ENCODE measurements around the gene ADORA1. TPM values are rescaled to one million over a fixed set of nuclear protein-coding genes. Genes with fewer than 3 reads are reported as not detected.

ADORA1 gene
- total and polyA plus RNA-seq, 2 donors (not counting 3 experiments of a cell fraction or from before 2014, with no cell fraction given), result 0.15 TPM; not detected in 1

DNA sequence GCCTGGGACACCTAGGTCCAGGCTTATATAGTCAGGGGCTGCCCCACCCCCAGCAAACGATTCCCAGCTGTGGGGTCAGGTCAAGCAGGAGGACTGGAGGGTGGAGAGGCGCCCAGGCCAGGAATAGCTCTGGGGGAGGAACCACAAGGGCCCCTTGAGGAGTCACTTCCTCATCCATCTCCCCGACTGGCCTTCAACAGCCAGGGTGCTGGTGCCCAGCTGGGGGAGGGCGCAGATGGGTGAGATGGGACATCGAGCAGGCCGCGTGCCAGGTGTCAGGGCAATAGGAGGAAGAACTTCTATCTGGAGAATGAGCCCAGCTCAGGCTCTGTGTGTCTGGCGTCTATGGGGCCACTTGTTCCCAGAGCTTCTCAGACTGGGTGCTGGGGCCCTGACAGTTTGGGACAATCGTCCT lies 48.3 kb downstream of the ADORA1 start:
- BruUV-seq (replicated peaks), result no TSS peak
- intact Hi-C loops (cut with micrococcal nuclease) (no loop called here), dilution Hi-C loops (cut with MboI; ENCODE audit: extremely low pct_ligation_motif_present, low sequenced_read_pairs) (no loop called here)
- Histone ChIP-seq H3K4me3 (replicated peaks in 1 of 3; ENCODE audit: insufficient read depth in 1 of 3, low read depth in 1 of 3, low read length in 3 of 3) (no peak overlapping the region), H3K9me1 (replicated peaks; ENCODE audit: control insufficient read depth, extremely low read depth, insufficient read depth, low read length) (no peaks in the 10 kb centered on the region), H3K9me3 (replicated peaks; ENCODE audit: control insufficient read depth, insufficient read depth, low read length) (no peaks in the 10 kb centered on the region), H3K27ac (ENCODE audit: insufficient read depth, low read depth, low read length) (no peak overlapping the region), H3K9ac (replicated peaks; ENCODE audit: extremely low read depth, insufficient read depth, low read length) (no peak overlapping the region), H3K79me2 (ENCODE audit: control insufficient read depth, insufficient read depth, low read length) (no peaks in the 10 kb centered on the region), H2AFZ (ENCODE audit: low read depth, low read length) (no peak overlapping the region), H3K4me1 (ENCODE audit: control insufficient read depth, extremely low read depth, insufficient read depth, low read length) (peaks cover 6% of the 10 kb centered on the region), H4K20me1 (replicated peaks; ENCODE audit: control insufficient read depth, extremely low read depth, insufficient read depth, low read length) (no peaks in the 10 kb centered on the region), H3K36me3 (ENCODE audit: control insufficient read depth in 2 of 2, extremely low read depth in 1 of 2, insufficient read depth in 2 of 2, low read length in 2 of 2) (no peaks in the 10 kb centered on the region), H3K4me2 (ENCODE audit: insufficient read depth, low read length) (no peak overlapping the region), H3K27me3 (ENCODE audit: control insufficient read depth in 2 of 2, insufficient read depth in 2 of 2, low read length in 2 of 2) (no peaks in the 10 kb centered on the region)
- DNase-seq (ENCODE audit: low read depth, low spot score) (no peak), FAIRE-seq (no peak)
- ChIA-PET POLR2A (interaction anchor here (0.5 kb wide), 1 partner anchor 15 kb away, joined by 4 read pairs; no protein-coding TSS in a partner anchor), CTCF (interaction anchor here (1.2 to 3.6 kb wide), 5 partner anchors 10 to 136 kb away, joined by 3 to 17 read pairs (median 5); no protein-coding TSS in a partner anchor)
- TF ChIP-seq JUN (IDR thresholded peaks at IDR 0.05; ENCODE audit: borderline replicate concordance, insufficient read depth, insufficient read length, low read depth) (no peak), POLR2A (IDR thresholded peaks at IDR 0.05; ENCODE audit: low read depth, low read length) (no peak), FOS (IDR thresholded peaks at IDR 0.05; ENCODE audit: borderline replicate concordance, insufficient read depth, low read length) (no peak), EZH2 (IDR thresholded peaks at IDR 0.05; ENCODE audit: borderline replicate concordance, low read depth, low read length, severe bottlenecking) (no peak), MYC (IDR thresholded peaks at IDR 0.05; ENCODE audit: low read depth, low read length) (no peak), GATA2 (IDR thresholded peaks at IDR 0.05; ENCODE audit: insufficient read depth, insufficient read length, low read depth, low read length) (no peak), POLR2AphosphoS5 (IDR thresholded peaks at IDR 0.05; ENCODE audit: insufficient read depth, low read depth, low read length) (no peak), CTCF (IDR thresholded peaks at IDR 0.05; ENCODE audit: extremely low read depth in 1 of 2, insufficient read depth in 1 of 2, low read depth in 1 of 2, low read length in 2 of 2) (no peak)
- TF ChIP-seq, protein P1, sequence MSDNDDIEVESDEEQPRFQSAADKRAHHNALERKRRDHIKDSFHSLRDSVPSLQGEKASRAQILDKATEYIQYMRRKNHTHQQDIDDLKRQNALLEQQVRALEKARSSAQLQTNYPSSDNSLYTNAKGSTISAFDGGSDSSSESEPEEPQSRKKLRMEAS (IDR thresholded peaks at IDR 0.05; ENCODE audit: insufficient read depth, insufficient read length), result no peak
